Body of pancreas (tissue), 4 donors: ENCODE data around the gene PHOX2A. TPM values are rescaled to one million over a fixed set of nuclear protein-coding genes. Genes with fewer than 3 reads are reported as not detected.
A peak's percentile ranks its signal among the peaks of the same experiment; 100 is the strongest.

Experiments used
- ATAC-seq: fragments of 150-250 bp; one replicate; pipeline ENCODE4 v1.9.1; 2016
- DNase-seq, 4 donors: peaks; one replicate each; pipeline ENCODE4 v3.0.0-alpha.2; 2019
- H3K27ac ChIP-seq, 4 donors: fragments of 200-600 bp; sonication (generic); 1 replicate in 3 of 4; 2 replicates in 1 of 4; pipeline versions ENCODE4 v1.5.1 to v1.6.1; 2016 to 2019; ENCODE audit warnings: mild to moderate bottlenecking in 1 of 4, mixed read lengths in 1 of 4, moderate library complexity in 1 of 4
- H3K27me3 ChIP-seq, 2 donors: fragments of 200-600 bp; sonication (generic); one replicate each; pipeline ENCODE4 v1.6.0; 2016; ENCODE audit warnings: mild to moderate bottlenecking in 1 of 2
- H3K36me3 ChIP-seq, 2 donors: fragments of 200-600 bp; sonication (generic); replicated peaks in 1 of 2; 2 replicates each; pipeline ENCODE4 v1.5.1; 2016; ENCODE audit warnings: low read depth in 2 of 2; ENCODE audit not compliant: insufficient read depth in 1 of 2
- H3K4me1 ChIP-seq: fragments of 200-600 bp; sonication (generic); one replicate; pipeline ENCODE4 v1.6.0; 2016
- H3K4me3 ChIP-seq, 2 donors: fragments of 200-600 bp; sonication (generic); 1 replicate in 1 of 2; 2 replicates in 1 of 2; pipeline ENCODE4 v1.5.1; 2016 to 2019
- H3K9me3 ChIP-seq, 3 donors: fragments of 200-600 bp; sonication (generic); 1 replicate in 2 of 3; 2 replicates in 1 of 3; pipeline ENCODE4 v1.5.1; 2016
- POLR2A ChIP-seq, 3 donors: fragments of 450-650 bp; IDR thresholded peaks; one replicate each; pipeline ENCODE4 v1.6.1; 2016; ENCODE audit warnings: antibody characterized with exemption in 3 of 3, mild to moderate bottlenecking in 2 of 3
- WGBS, 2 donors: methylation state at CpG; one replicate each; pipeline ENCODE4 v1.1.5; 2017; 5-methylcytosine and 5-hydroxymethylcytosine counted together
- intact Hi-C: fragments of 100-400 bp; cut with DNase I; formaldehyde crosslinking; loops from one replicate; pipeline ENCODE4 v1.15.1; 2023
- total RNA-seq, 2 donors: library from RNA; depleted of rRNA; stranded (reverse); fragments of >200 nt; gene quantifications; one replicate each; pipeline ENCODE4 v1.1.0, GENCODE V29; 2016
- TF ChIP-seq, protein P1 (sequence below), 7 experiments: fragments of 450-650 bp in 4 of 7; fragments of 200-600 bp in 3 of 7; sonication (generic) in 3 of 7; IDR thresholded peaks; one replicate each; pipeline ENCODE4 v1.5.1; 2016 to 2019; ENCODE audit warnings: antibody characterized with exemption in 7 of 7

PHOX2A gene
- total RNA-seq, 2 donors from 2014 or later = not detected

DNA sequence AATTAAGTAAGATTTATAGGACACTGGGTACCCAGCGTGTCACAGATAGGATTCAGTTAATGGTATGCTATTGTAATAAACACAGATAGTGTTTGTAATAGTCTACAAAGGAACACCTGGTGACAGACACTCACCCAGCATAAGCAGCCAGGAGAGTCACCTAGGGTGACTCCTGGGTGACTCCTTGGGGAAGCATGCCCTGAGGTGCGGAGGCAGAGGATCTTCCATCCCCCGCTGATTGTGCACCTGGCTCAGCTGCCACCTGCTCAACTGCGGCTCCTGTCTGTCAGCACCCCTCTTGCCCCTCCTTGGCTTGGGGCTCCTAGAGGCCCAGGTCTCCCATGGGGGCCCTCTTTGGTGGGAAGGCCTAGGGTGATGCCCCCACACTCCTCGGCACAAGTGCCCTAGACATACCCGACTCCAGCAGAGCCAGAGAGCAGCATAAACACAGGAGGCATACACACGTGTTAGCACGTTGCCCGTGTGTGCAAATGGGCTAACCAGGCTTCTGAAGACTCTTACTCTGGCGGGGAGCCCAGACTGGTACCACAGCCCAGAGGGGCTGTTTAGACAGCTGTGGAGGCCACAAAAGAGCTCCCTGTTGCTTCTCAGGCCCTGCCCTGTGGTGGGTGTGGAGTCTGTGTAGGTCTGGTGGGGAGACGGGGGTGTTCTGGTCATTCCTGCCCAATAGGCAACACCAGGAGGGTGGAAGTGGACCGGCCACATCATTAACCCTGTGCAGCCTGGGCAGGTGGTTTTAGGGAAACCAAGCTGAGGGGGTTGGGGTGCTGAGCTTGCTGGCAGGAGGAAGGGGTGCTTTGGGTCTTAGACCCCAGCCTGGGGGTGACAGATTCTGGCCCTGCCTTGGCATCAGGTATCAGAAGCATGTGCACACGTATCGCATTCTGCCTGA is 16.4 kb downstream of the PHOX2A start:
- no peaks in the 10 kb centered on the region for H3K27me3 ChIP-seq
- peaks cover 0 to 18% of the 10 kb centered on the region in 2 donors for H3K36me3 ChIP-seq
- no peak overlapping the region for H3K4me3 ChIP-seq
- intact Hi-C loops = no loop called here
- WGBS, 2 donors = 81 to 89% methylated on average over 6 to 14 of the region's 14 CpGs
- no peaks in the 10 kb centered on the region for H3K9me3 ChIP-seq
- H3K4me1 ChIP-seq = peaks cover 15% of the 10 kb centered on the region
- no peak overlapping the region for H3K27ac ChIP-seq
- DNase-seq (peak in 1 of 4 donors; percentile 27), ATAC-seq (no peak)
- TF ChIP-seq, protein P1, sequence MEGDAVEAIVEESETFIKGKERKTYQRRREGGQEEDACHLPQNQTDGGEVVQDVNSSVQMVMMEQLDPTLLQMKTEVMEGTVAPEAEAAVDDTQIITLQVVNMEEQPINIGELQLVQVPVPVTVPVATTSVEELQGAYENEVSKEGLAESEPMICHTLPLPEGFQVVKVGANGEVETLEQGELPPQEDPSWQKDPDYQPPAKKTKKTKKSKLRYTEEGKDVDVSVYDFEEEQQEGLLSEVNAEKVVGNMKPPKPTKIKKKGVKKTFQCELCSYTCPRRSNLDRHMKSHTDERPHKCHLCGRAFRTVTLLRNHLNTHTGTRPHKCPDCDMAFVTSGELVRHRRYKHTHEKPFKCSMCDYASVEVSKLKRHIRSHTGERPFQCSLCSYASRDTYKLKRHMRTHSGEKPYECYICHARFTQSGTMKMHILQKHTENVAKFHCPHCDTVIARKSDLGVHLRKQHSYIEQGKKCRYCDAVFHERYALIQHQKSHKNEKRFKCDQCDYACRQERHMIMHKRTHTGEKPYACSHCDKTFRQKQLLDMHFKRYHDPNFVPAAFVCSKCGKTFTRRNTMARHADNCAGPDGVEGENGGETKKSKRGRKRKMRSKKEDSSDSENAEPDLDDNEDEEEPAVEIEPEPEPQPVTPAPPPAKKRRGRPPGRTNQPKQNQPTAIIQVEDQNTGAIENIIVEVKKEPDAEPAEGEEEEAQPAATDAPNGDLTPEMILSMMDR (IDR thresholded peaks at IDR 0.05) = no peak
- TF ChIP-seq POLR2A (IDR thresholded peaks at IDR 0.05) = no peak

DNA sequence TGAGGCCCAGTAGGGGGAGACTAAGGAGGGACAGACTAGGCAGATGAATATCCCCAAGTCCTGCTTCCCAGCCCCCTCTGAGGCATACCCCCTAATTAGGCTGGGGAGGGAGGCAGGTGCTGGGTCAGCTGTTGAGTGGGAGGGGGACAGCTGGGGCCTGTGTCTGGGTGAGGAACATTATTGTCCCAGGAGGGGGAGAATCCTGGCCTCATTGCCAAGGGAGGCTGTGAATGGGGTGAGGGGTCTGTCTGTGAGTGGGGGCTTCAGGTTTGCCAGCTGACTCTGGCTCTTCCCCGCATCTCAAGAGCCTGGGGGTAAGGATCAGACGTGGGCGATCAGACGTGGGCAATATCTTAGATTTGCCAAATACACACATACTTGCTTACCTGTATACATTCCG is 17.3 kb downstream of the PHOX2A start:
- Histone ChIP-seq H3K27ac (no peak overlapping the region), H3K9me3 (no peaks in the 10 kb centered on the region), H3K4me3 (no peak overlapping the region), H3K27me3 (no peaks in the 10 kb centered on the region), H3K4me1 (peaks cover 21% of the 10 kb centered on the region), H3K36me3 (peaks cover 0 to 14% of the 10 kb centered on the region in 2 donors)
- ATAC-seq (no peak), DNase-seq (no peak)
- intact Hi-C loops = no loop called here
- WGBS, 2 donors = 77 to 89% methylated on average over 5 of the region's 5 CpGs
- TF ChIP-seq POLR2A (IDR thresholded peaks at IDR 0.05) = no peak
- TF ChIP-seq, protein P1 (IDR thresholded peaks at IDR 0.05) = no peak

DNA sequence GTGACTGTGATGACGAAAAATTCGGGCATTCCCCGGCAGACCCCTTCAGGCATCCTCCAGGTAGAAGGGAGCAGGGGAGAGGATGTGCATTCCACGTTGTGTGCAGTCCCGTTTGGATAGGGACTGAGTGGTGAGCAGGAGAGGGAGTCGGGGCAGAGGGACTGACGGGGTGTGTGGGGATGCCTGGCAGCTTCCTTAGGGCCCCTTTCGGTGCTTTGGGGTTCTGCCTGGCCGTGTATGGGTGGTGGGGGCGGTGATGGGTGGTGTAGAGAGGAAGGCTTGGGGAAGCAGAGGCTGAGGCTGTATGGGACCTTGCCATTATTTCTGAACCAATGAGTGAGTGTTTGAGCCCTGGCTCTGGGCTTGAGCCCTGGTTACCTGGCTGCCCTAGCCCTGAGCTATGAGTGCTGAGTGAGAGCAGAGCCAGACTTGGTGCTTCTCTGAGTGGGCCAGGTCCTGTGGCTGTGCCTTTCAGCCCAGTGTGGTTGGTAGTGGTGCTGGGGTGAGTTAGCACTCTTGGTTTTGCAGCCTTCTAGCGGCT is 18.5 kb downstream of the PHOX2A start:
- Histone ChIP-seq H3K36me3 (peaks cover 0 to 11% of the 10 kb centered on the region in 2 donors), H3K4me1 (peaks cover 21% of the 10 kb centered on the region), H3K27me3 (no peaks in the 10 kb centered on the region), H3K4me3 (peak overlapping the region in 1 of 2 donors; percentile 60), H3K27ac (peak overlapping the region in 2 of 4 donors; percentile 96 to 99), H3K9me3 (no peaks in the 10 kb centered on the region)
- 17 to 19% methylated on average over 10 to 11 of the region's 11 CpGs for WGBS, 2 donors
- ATAC-seq = no peak
- TF ChIP-seq POLR2A (IDR thresholded peaks at IDR 0.05) = no peak
- TF ChIP-seq, protein P1 (IDR thresholded peaks at IDR 0.05) = no peak
- DNase-seq = peak in 1 of 4 donors; percentile 22
- intact Hi-C loops = no loop called here

DNA sequence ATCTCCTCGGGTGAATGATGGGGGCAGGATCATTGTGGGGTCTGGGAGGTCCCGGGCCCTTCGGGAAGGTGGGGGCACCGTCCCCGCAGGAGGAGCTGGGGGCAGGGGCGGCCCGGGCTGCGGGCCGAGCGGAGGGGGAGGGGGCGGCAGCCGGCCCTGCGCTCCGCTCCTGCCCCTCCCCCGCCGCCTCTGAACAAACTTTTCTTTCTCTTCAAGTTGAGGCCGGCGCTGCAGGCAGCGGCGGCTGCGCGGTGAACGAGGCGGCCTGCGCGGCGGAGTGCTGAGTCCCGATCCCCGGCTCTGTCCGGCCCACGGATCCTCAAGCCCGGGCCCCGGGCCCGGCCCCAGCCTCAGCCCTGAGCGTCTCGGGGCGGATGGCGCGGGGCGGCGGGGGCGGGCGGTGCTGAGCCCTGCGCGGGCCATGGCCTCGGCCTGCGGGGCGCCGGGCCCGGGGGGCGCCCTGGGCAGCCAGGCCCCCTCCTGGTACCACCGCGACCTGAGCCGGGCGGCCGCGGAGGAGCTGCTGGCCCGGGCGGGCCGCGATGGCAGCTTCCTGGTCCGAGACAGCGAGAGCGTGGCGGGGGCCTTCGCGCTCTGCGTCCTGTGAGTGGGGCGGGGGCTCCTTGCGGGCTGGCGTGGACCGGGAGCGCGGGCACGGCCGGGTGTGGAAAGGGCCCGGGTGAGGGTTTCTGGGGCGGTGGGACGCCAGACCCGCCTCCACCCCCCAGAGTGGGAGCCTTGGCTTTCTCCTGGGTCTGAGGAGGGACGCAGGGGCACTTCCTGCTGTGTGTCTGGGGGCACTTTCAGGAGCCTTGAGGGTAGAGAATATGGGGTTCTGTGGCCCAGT is 19.2 kb downstream of the PHOX2A start, which contains the start of gene INPPL1:
TSS of gene INPPL1 (plus strand) at position 204 of the 847 bp plus-strand sequence. CDS start at position 422, 218 bp downstream.
- peak; percentile 15 for ATAC-seq
- Histone ChIP-seq H3K27ac (peak within 1 kb of the TSS; percentile 82 to 99 (median 96)), H3K4me3 (peak within 1 kb of the TSS; percentile 33 to 60), H3K9me3 (no peaks in the 10 kb centered on the region), H3K4me1 (peaks cover 21% of the 10 kb centered on the region), H3K36me3 (peaks cover 0 to 8% of the 10 kb centered on the region in 2 donors), H3K27me3 (no peaks in the 10 kb centered on the region)
- TF ChIP-seq POLR2A (IDR thresholded peaks at IDR 0.05) = peak in 1 of 3 donors; percentile 15
- TF ChIP-seq, protein P1 (IDR thresholded peaks at IDR 0.05) = no peak
- 0 to 3% methylated on average over 13 to 72 of the region's 81 CpGs for WGBS, 2 donors
- peak; percentile 64 to 75 (median 66) for DNase-seq
- intact Hi-C loops = no loop called here
